A673 (cell line): Measurements from ENCODE around the gene DMD. TPM values are rescaled to one million over a fixed set of nuclear protein-coding genes. Genes with fewer than 3 reads are reported as not detected.

Experiments used
- BruUV-seq: library from RNA; stranded (reverse); fragments of 400-500 nt; replicated peaks from 2 replicates; lab custom pipeline; 2021; lab: Mats Ljungman, UMichigan
- CTCF ChIA-PET: fragments of 300-600 bp; sonication (Branson Sonifier 250); formaldehyde crosslinking; loops from one replicate; lab custom pipeline; 2022; ENCODE audit warnings: antibody characterized with exemption; lab: Charles Lee
- POLR2A ChIA-PET: fragments of 300-600 bp; sonication (Branson Sonifier 250); formaldehyde crosslinking; loops from one replicate; lab custom pipeline; 2022; ENCODE audit warnings: antibody characterized with exemption; ENCODE audit not compliant: low non-redundant PET; lab: Charles Lee
- DNase-seq: peaks from one replicate; pipeline ENCODE4 v3.0.0-alpha.2; 2015; ENCODE audit warnings: low spot score
- H3K27ac ChIP-seq: fragments of 200-600 bp; sonication (generic); 2 replicates; pipeline ENCODE4 v1.5.1; 2016; ENCODE audit warnings: mixed run types, low read depth, mild to moderate bottlenecking, mixed read lengths, antibody characterized with exemption, low read length; ENCODE audit not compliant: poor library complexity, severe bottlenecking
- H3K27me3 ChIP-seq: fragments of 200-600 bp; sonication (generic); replicated peaks from 2 replicates; pipeline ENCODE4 v1.6.1; 2017; ENCODE audit warnings: mixed run types, low read depth, mild to moderate bottlenecking, mixed read lengths, antibody characterized with exemption, low read length; ENCODE audit not compliant: insufficient read depth, poor library complexity
- H3K36me3 ChIP-seq: fragments of 200-600 bp; sonication (generic); 2 replicates; pipeline ENCODE4 v1.6.1; 2016; ENCODE audit warnings: mixed run types, mild to moderate bottlenecking, mixed read lengths, antibody characterized with exemption, low read length; ENCODE audit not compliant: insufficient read depth, poor library complexity, severe bottlenecking
- H3K4me1 ChIP-seq: fragments of 200-600 bp; sonication (generic); 2 replicates; pipeline ENCODE4 v1.6.1; 2017; ENCODE audit warnings: mixed run types, mild to moderate bottlenecking, mixed read lengths, antibody characterized with exemption, low read length; ENCODE audit not compliant: insufficient read depth, poor library complexity, severe bottlenecking
- H3K4me3 ChIP-seq: fragments of 200-600 bp; sonication (generic); 2 replicates; pipeline ENCODE4 v1.5.1; 2016; ENCODE audit warnings: low read depth, mixed run types, mild to moderate bottlenecking, mixed read lengths, low read length; ENCODE audit not compliant: poor library complexity, severe bottlenecking
- H3K9me3 ChIP-seq: fragments of 200-600 bp; sonication (generic); 2 replicates; pipeline ENCODE4 v1.6.1; 2016; ENCODE audit warnings: mixed run types, low read depth, mild to moderate bottlenecking, mixed read lengths, antibody characterized with exemption, low read length; ENCODE audit not compliant: poor library complexity, severe bottlenecking
- CTCF ChIP-seq: fragments of 300-800, 200-600 bp; sonication (generic); conservative IDR thresholded peaks from 2 replicates; pipeline ENCODE4 v1.5.1; 2017; ENCODE audit warnings: low read depth, mild to moderate bottlenecking, antibody characterized with exemption, low read length, moderate library complexity, mixed read lengths
- EZH2 ChIP-seq: fragments of 200-600 bp; sonication (generic); IDR thresholded peaks from 2 replicates; pipeline ENCODE4 v1.6.1; 2017; ENCODE audit warnings: borderline replicate concordance, low read depth, mild to moderate bottlenecking, mixed read lengths, antibody characterized with exemption, low read length; ENCODE audit not compliant: poor library complexity, severe bottlenecking
- intact Hi-C: fragments of 100-400 bp; cut with micrococcal nuclease; formaldehyde crosslinking; loops from one replicate; pipeline ENCODE4 v1.10.0; 2022; ENCODE audit not compliant: unreplicated experiment
- total RNA-seq: library from RNA; stranded (reverse); gene quantifications from 2 replicates; pipeline ENCODE4 v1.2.3, GENCODE V29; 2021

The DMD gene
- total RNA-seq, 1 experiment from 2014 or later: 5.4 TPM

- TF ChIP-seq CTCF: no peak
- TF ChIP-seq EZH2: no peak
- H3K27ac ChIP-seq: no peak overlapping the region
- ChIA-PET POLR2A (no interaction called here), CTCF (no interaction called here)
- no peaks in the 10 kb centered on the region for H3K9me3 ChIP-seq
- no peaks in the 10 kb centered on the region for H3K4me1 ChIP-seq
- intact Hi-C loops: no loop called here
- BruUV-seq: no TSS peak
- no peak for DNase-seq
- no peak overlapping the region for H3K4me3 ChIP-seq
- no peaks in the 10 kb centered on the region for H3K27me3 ChIP-seq
- no peaks in the 10 kb centered on the region for H3K36me3 ChIP-seq
Observed at GRCh38 chrX:32010948-32011347, 1200.4 kb downstream of the DMD start.

GRCh38 chrX:32010212-32010611 lies 1201.1 kb downstream of the DMD start:
- DNase-seq: no peak
- BruUV-seq: no TSS peak
- ChIA-PET CTCF (no interaction called here), POLR2A (no interaction called here)
- no peaks in the 10 kb centered on the region for H3K27me3 ChIP-seq
- no peak for TF ChIP-seq EZH2
- TF ChIP-seq CTCF: no peak
- H3K4me3 ChIP-seq: no peak overlapping the region
- intact Hi-C loops: no loop called here
- H3K4me1 ChIP-seq: no peaks in the 10 kb centered on the region
- H3K27ac ChIP-seq: no peak overlapping the region
- H3K9me3 ChIP-seq: no peaks in the 10 kb centered on the region
- H3K36me3 ChIP-seq: no peaks in the 10 kb centered on the region

GRCh38 chrX:31993637-31994036 lies 1217.7 kb downstream of the DMD start:
- no TSS peak for BruUV-seq
- TF ChIP-seq EZH2: no peak
- TF ChIP-seq CTCF: no peak
- ChIA-PET POLR2A (no interaction called here), CTCF (no interaction called here)
- Histone ChIP-seq H3K27ac (no peak overlapping the region), H3K27me3 (no peaks in the 10 kb centered on the region), H3K4me1 (no peaks in the 10 kb centered on the region), H3K4me3 (no peak overlapping the region), H3K36me3 (no peaks in the 10 kb centered on the region), H3K9me3 (no peaks in the 10 kb centered on the region)
- no peak for DNase-seq
- intact Hi-C loops: no loop called here
